Heart left ventricle (tissue), 16 donors: ENCODE data around the gene MREG. TPM values are rescaled to one million over a fixed set of nuclear protein-coding genes. Genes with fewer than 3 reads are reported as not detected.

ENCODE experiments used
- ATAC-seq, 4 donors: fragments of 200-7000 bp; cut with Tn5 transposase; one replicate each; pipeline ENCODE4 v1.9.1; 2020 to 2022; ENCODE audit warnings: moderate library complexity in 4 of 4, mild to moderate bottlenecking in 3 of 4, moderate number of reproducible peaks in 1 of 4
- DNase-seq, 5 donors: peaks; one replicate each; pipeline ENCODE4 v3.0.0-alpha.2; 2020
- H3K27ac ChIP-seq, 12 donors: fragments of 200-600 bp; sonication (generic) in 4 of 12; one replicate each; pipeline versions ENCODE4 v1.5.0 to v1.8.0; 2016 to 2022; ENCODE audit warnings: mild to moderate bottlenecking in 2 of 12
- H3K27me3 ChIP-seq, 9 donors: fragments of 200-600 bp; sonication (generic) in 2 of 9; one replicate each; pipeline versions ENCODE4 v1.5.1 to v1.8.0; 2016 to 2022; ENCODE audit warnings: mild to moderate bottlenecking in 3 of 9
- H3K36me3 ChIP-seq, 9 donors: fragments of 200-600 bp; sonication (generic) in 2 of 9; one replicate each; pipeline versions ENCODE4 v1.5.0 to v1.8.0; 2018 to 2022; ENCODE audit warnings: mild to moderate bottlenecking in 2 of 9
- H3K4me1 ChIP-seq, 12 donors: fragments of 200-600 bp; sonication (generic) in 4 of 12; one replicate each; pipeline versions ENCODE4 v1.5.0 to v1.8.0; 2016 to 2022; ENCODE audit warnings: mild to moderate bottlenecking in 3 of 12
- H3K4me3 ChIP-seq, 12 donors: fragments of 200-600 bp; sonication (generic) in 4 of 12; one replicate each; pipeline versions ENCODE4 v1.5.0 to v1.8.0; 2017 to 2022; ENCODE audit warnings: mild to moderate bottlenecking in 9 of 12, moderate library complexity in 4 of 12
- H3K9me3 ChIP-seq, 12 donors: fragments of 200-600 bp; sonication (generic) in 4 of 12; one replicate each; pipeline versions ENCODE4 v1.5.0 to v1.8.0; 2016 to 2022; ENCODE audit warnings: mild to moderate bottlenecking in 1 of 12
- CTCF ChIP-seq, 12 donors: fragments of 200-600 bp; sonication (generic) in 4 of 12; IDR thresholded peaks; one replicate each; pipeline versions ENCODE4 v1.5.0 to v1.8.0; 2018 to 2022; ENCODE audit warnings: antibody characterized with exemption in 12 of 12, mild to moderate bottlenecking in 5 of 12
- POLR2A ChIP-seq, 2 donors: fragments of 450-650 bp; IDR thresholded peaks; one replicate each; pipeline ENCODE4 v1.6.1; 2017; ENCODE audit warnings: antibody characterized with exemption in 2 of 2, mild to moderate bottlenecking in 2 of 2, moderate library complexity in 2 of 2
- WGBS, 4 donors: extraction: QIAGEN DNeasy Blood & Tissue Kit in 2 of 4; methylation state at CpG; one replicate each; pipeline versions ENCODE4 v1.1.5 to v1.1.7; 2013 to 2018; 5-methylcytosine and 5-hydroxymethylcytosine counted together
- intact Hi-C, 10 donors: fragments of 100-400 bp; cut with DNase I; formaldehyde crosslinking; loops; one replicate each; pipeline versions ENCODE4 v1.11.1 to v1.14.2; 2022
- polyA plus RNA-seq, 2 donors: library from polyadenylated mRNA; stranded (reverse); fragments of 200-250 nt; gene quantifications; one replicate each; pipeline ENCODE4 v1.2.3, GENCODE V29; 2013
- total RNA-seq, 9 donors: library from RNA; depleted of rRNA in 2 of 9; stranded (reverse); fragments of >200 nt in 2 of 9; fragmentation: NEBNext Ultra II Directional in 3 of 9; extraction: Animal tissue kit (Norgen Biotek cat#: 25700) in 3 of 9; gene quantifications; one replicate each; pipeline versions ENCODE4 v1.1.0 to v1.2.4, GENCODE V29; 2016 to 2023
- donor health status: ischemic (EF 13 %, LVEDD 7.1; RV severe dilation, severe dysfunction).
- donor health status: healthy with polysubstance abuse.
- donor health status: DM: no; HTN: yes; CAD: no.
- donor health status: DM: no; HTN: no; CAD: no.
- donor health status: ischemic (EF 25% LVEDD 6.9; RV normal size, moderate dysfunction).
- donor health status: ischemic (EF 25% LVEDD 5.7; RV mildly dilated, moderate dysfunction).
- donor health status: healthy.
- donor health status: DM: yes; HTN: yes; CAD: no.
- donor health status: ischemic (EF 35%, LVEDD 5.7; RV mildly dilated, moderate dysfunction).
- donor health status: nonischemic (EF 11% LVEDD 7.7; RV severe dilation, severe dysfunction).
- donor health status: DM: yes; HTN: yes; CAD: no.
- donor health status: PGD.
- donor health status: ischemic (EF 29% LVEDD 5.4; RV normal size, mild dysfunction).
- donor health status: nonischemic (EF 23%, LVEDD 6.1; RV moderate dilation, normal function).

The MREG gene
- total and polyA plus RNA-seq, 11 donors = 0.14 to 2.4 (median 0.34) TPM; not detected in 1

GRCh38 chr2:215933151-215933550, 80.2 kb downstream of the MREG start:
- no peaks in the 10 kb centered on the region for H3K36me3 ChIP-seq
- no peak overlapping the region for H3K27ac ChIP-seq
- no peak overlapping the region for H3K4me3 ChIP-seq
- no peak for ATAC-seq
- DNase-seq = no peak
- H3K9me3 ChIP-seq = no peaks in the 10 kb centered on the region
- H3K4me1 ChIP-seq = peaks cover 0 to 7% (median 0%) of the 10 kb centered on the region in 12 donors
- TF ChIP-seq CTCF (IDR thresholded peaks at IDR 0.05) (no peak), POLR2A (IDR thresholded peaks at IDR 0.05) (no peak)
- no peaks in the 10 kb centered on the region for H3K27me3 ChIP-seq
- WGBS, 4 donors = 69 to 81% (median 75%) methylated on average over 3 of the region's 3 CpGs
- intact Hi-C loops = loop anchor here in 1 of 10 donors (5.0 kb wide), 1 partner anchor 481 kb away; no protein-coding TSS in a partner anchor

GRCh38 chr2:215931256-215931903, 82.0 kb downstream of the MREG start:
- intact Hi-C loops = loop anchor here in 1 of 10 donors (5.0 kb wide), 1 partner anchor 479 kb away; no protein-coding TSS in a partner anchor
- TF ChIP-seq CTCF (IDR thresholded peaks at IDR 0.05) (peak; percentile 83 to 97 (median 91)), POLR2A (IDR thresholded peaks at IDR 0.05) (no peak)
- WGBS, 4 donors = 2 to 6% (median 4%) methylated on average over 8 of the region's 8 CpGs
- Histone ChIP-seq H3K27me3 (no peaks in the 10 kb centered on the region), H3K4me1 (peaks cover 0 to 7% (median 0%) of the 10 kb centered on the region in 12 donors), H3K27ac (no peak overlapping the region), H3K4me3 (peak overlapping the region in 3 of 12 donors; percentile 2 to 28 (median 7)), H3K36me3 (no peaks in the 10 kb centered on the region), H3K9me3 (no peaks in the 10 kb centered on the region)
- peak in 3 of 4 donors; percentile 71 to 93 (median 83) for ATAC-seq
- peak in 4 of 5 donors; percentile 29 to 47 (median 40) for DNase-seq

GRCh38 chr2:215930505-215931253, 82.7 kb downstream of the MREG start:
- peak overlapping the region in 3 of 12 donors; percentile 2 to 28 (median 7) for H3K4me3 ChIP-seq
- H3K4me1 ChIP-seq = peaks cover 0 to 7% (median 0%) of the 10 kb centered on the region in 12 donors
- H3K27ac ChIP-seq = no peak overlapping the region
- DNase-seq (no peak), ATAC-seq (peak in 1 of 4 donors; percentile 22)
- intact Hi-C loops = loop anchor here in 1 of 10 donors (5.0 kb wide), 1 partner anchor 478 kb away; no protein-coding TSS in a partner anchor
- no peak for TF ChIP-seq POLR2A (IDR thresholded peaks at IDR 0.05)
- no peaks in the 10 kb centered on the region for H3K36me3 ChIP-seq
- no peaks in the 10 kb centered on the region for H3K9me3 ChIP-seq
- no peaks in the 10 kb centered on the region for H3K27me3 ChIP-seq
- 68 to 77% (median 73%) methylated on average over 8 of the region's 8 CpGs for WGBS, 4 donors

- Histone ChIP-seq H3K4me1 (peaks cover 0 to 7% (median 0%) of the 10 kb centered on the region in 12 donors), H3K27me3 (no peaks in the 10 kb centered on the region), H3K9me3 (no peaks in the 10 kb centered on the region), H3K4me3 (no peak overlapping the region), H3K27ac (no peak overlapping the region), H3K36me3 (no peaks in the 10 kb centered on the region)
- TF ChIP-seq POLR2A (IDR thresholded peaks at IDR 0.05) (no peak), CTCF (IDR thresholded peaks at IDR 0.05) (no peak)
- DNase-seq (no peak), ATAC-seq (peak in 2 of 4 donors; percentile 10 to 34)
- 81 to 88% (median 84%) methylated on average over 6 of the region's 6 CpGs for WGBS, 4 donors
- intact Hi-C loops = loop anchor here in 1 of 10 donors (5.0 kb wide), 1 partner anchor 477 kb away; no protein-coding TSS in a partner anchor
These were observed 83.6 kb downstream of the MREG start for GRCh38 chr2:215929602-215930335.
